ENCODE results near the gene GALNTL6.

- TF ChIP-seq CTCF (optimal IDR thresholded peaks at IDR 0.05 in 1 of 3, IDR thresholded peaks at IDR 0.05 in 1 of 3, conservative IDR thresholded peaks at IDR 0.05 in 1 of 3; ENCODE audit: extremely low read depth in 1 of 3, insufficient read depth in 2 of 3, low read length in 3 of 3), result no peak
- TF ChIP-seq EZH2 (IDR thresholded peaks at IDR 0.05; ENCODE audit: low read length), result no peak
Measured at GRCh38 chr4:172651961-172652360, 838.8 kb downstream of the GALNTL6 start.

Data from keratinocyte (primary cell).